IPS-18c (cell line): Measurements from ENCODE around the gene JAG1.

Source experiments
- H3K4me3 ChIP-seq: 2 replicates; pipeline ENCODE4 v1.7.0; 2013; ENCODE audit warnings: low read depth, mild to moderate bottlenecking, low read length, moderate library complexity; ENCODE audit not compliant: insufficient read depth
- H3K9me3 ChIP-seq: one replicate; pipeline ENCODE4 v1.6.1; 2013; ENCODE audit warnings: mild to moderate bottlenecking, low read length, moderate library complexity; ENCODE audit not compliant: control insufficient read depth, insufficient read depth

The JAG1 gene

GRCh38 chr20:10707068-10707467 is 33.3 kb upstream of the JAG1 start:
- no peak overlapping the region for H3K4me3 ChIP-seq

GRCh38 chr20:10706460-10706811 is 32.6 kb upstream of the JAG1 start:
- Histone ChIP-seq H3K9me3 (no peaks in the 10 kb centered on the region), H3K4me3 (no peak overlapping the region)

More at GRCh38 chr20:10707068-10707467, 33.3 kb upstream of the JAG1 start:
- H3K9me3 ChIP-seq, result no peaks in the 10 kb centered on the region

- no peak overlapping the region for H3K4me3 ChIP-seq
- H3K9me3 ChIP-seq, result no peaks in the 10 kb centered on the region
Measured at GRCh38 chr20:10705801-10706459, 32.1 kb upstream of the JAG1 start.

- Histone ChIP-seq H3K4me3 (no peak overlapping the region), H3K9me3 (no peaks in the 10 kb centered on the region)
Measured at GRCh38 chr20:10701607-10702006, 27.8 kb upstream of the JAG1 start.

GRCh38 chr20:10699941-10700340 is 26.1 kb upstream of the JAG1 start:
- Histone ChIP-seq H3K4me3 (no peak overlapping the region), H3K9me3 (no peaks in the 10 kb centered on the region)

- H3K9me3 ChIP-seq, result no peaks in the 10 kb centered on the region
- H3K4me3 ChIP-seq, result no peak overlapping the region
Measured at GRCh38 chr20:10699489-10699888, 25.7 kb upstream of the JAG1 start.

GRCh38 chr20:10696650-10697049 is 22.9 kb upstream of the JAG1 start:
- no peaks in the 10 kb centered on the region for H3K9me3 ChIP-seq
- H3K4me3 ChIP-seq, result no peak overlapping the region

- Histone ChIP-seq H3K4me3 (no peak overlapping the region), H3K9me3 (no peaks in the 10 kb centered on the region)
Measured at GRCh38 chr20:10689385-10689784, 15.6 kb upstream of the JAG1 start.

- H3K4me3 ChIP-seq, result no peak overlapping the region
- H3K9me3 ChIP-seq, result no peaks in the 10 kb centered on the region
Measured at GRCh38 chr20:10687895-10688294, 14.1 kb upstream of the JAG1 start.

- Histone ChIP-seq H3K9me3 (no peaks in the 10 kb centered on the region), H3K4me3 (no peak overlapping the region)
Measured at GRCh38 chr20:10686356-10687133, 12.7 kb upstream of the JAG1 start.

- no peak overlapping the region for H3K4me3 ChIP-seq
- no peaks in the 10 kb centered on the region for H3K9me3 ChIP-seq
Measured at GRCh38 chr20:10683537-10683936, 9.7 kb upstream of the JAG1 start.

GRCh38 chr20:10682939-10683338 is 9.1 kb upstream of the JAG1 start:
- H3K9me3 ChIP-seq, result no peaks in the 10 kb centered on the region
- no peak overlapping the region for H3K4me3 ChIP-seq

GRCh38 chr20:10681494-10681893 is 7.7 kb upstream of the JAG1 start:
- no peak overlapping the region for H3K4me3 ChIP-seq
- H3K9me3 ChIP-seq, result no peaks in the 10 kb centered on the region

GRCh38 chr20:10680571-10680970 is 6.8 kb upstream of the JAG1 start:
- H3K4me3 ChIP-seq, result no peak overlapping the region

GRCh38 chr20:10679269-10679668 is 5.5 kb upstream of the JAG1 start:
- no peak overlapping the region for H3K4me3 ChIP-seq
- no peaks in the 10 kb centered on the region for H3K9me3 ChIP-seq

More at GRCh38 chr20:10680571-10680970, 6.8 kb upstream of the JAG1 start:
- no peaks in the 10 kb centered on the region for H3K9me3 ChIP-seq

- no peaks in the 10 kb centered on the region for H3K9me3 ChIP-seq
- no peak overlapping the region for H3K4me3 ChIP-seq
Measured at GRCh38 chr20:10676518-10676917, 2.7 kb upstream of the JAG1 start.

GRCh38 chr20:10675450-10675848 is 1.6 kb upstream of the JAG1 start:
- Histone ChIP-seq H3K4me3 (no peak overlapping the region), H3K9me3 (no peaks in the 10 kb centered on the region)

GRCh38 chr20:10674684-10675449 is 1.1 kb upstream of the JAG1 start:
- Histone ChIP-seq H3K9me3 (no peaks in the 10 kb centered on the region), H3K4me3 (peak overlapping the region; percentile 86)
